Activated T-helper 1 cell treated with anti-CD3 and anti-CD28 coated beads, Interleukin-2, amount 50 U/mL, for 16 hours (primary cell): ENCODE results near the gene MSI1.

ENCODE experiments used
- DNase-seq, 2 donors: peaks; one replicate each; pipeline ENCODE4 v3.0.0-alpha.2; 2020; ENCODE audit warnings: low read depth in 1 of 2, low spot score in 1 of 2

Gene MSI1

GRCh38 chr12:120324841-120325417, 44.0 kb downstream of the MSI1 start:
- no peak for DNase-seq

GRCh38 chr12:120323772-120324171, 45.2 kb downstream of the MSI1 start:
- no peak for DNase-seq

DNA sequence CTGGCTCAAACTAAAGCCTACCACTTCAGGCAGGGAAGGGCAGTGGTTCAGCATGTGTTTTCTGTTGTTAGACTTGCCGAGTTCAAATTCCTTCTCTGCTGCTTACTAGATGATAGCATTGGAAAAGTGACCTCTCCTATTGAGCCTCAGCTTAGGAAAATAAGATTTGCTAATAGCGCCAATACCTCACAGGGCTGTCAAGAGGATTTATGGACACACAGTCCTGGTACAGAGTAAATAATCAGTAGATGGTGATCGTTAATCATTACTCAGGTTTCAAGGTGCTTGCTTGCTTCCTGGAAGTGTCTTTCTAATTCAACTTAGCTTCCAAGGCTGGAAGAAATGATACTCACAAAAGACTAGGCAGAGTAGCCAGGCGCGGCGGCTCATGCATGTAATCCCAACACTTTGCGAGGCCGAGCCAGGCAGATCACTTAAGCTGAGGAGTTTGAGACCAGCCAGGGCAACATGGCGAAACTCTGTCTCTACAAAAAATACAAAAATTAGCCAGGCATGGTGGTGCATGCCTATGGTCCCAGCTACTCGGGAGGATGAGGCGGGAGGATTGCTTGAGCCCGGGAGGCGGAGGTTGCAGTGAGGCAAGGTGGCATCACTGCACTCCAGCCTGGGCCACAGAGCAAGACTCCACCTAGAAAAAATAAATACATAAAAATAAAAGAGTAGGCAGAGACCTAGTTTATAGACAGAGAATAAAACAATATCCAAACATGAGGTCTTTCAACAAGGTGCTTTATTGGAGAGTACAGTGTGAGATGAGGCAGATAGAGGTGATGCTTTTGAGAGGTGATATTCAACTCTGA, 47.4 kb downstream of the MSI1 start:
- DNase-seq = no peak

DNA sequence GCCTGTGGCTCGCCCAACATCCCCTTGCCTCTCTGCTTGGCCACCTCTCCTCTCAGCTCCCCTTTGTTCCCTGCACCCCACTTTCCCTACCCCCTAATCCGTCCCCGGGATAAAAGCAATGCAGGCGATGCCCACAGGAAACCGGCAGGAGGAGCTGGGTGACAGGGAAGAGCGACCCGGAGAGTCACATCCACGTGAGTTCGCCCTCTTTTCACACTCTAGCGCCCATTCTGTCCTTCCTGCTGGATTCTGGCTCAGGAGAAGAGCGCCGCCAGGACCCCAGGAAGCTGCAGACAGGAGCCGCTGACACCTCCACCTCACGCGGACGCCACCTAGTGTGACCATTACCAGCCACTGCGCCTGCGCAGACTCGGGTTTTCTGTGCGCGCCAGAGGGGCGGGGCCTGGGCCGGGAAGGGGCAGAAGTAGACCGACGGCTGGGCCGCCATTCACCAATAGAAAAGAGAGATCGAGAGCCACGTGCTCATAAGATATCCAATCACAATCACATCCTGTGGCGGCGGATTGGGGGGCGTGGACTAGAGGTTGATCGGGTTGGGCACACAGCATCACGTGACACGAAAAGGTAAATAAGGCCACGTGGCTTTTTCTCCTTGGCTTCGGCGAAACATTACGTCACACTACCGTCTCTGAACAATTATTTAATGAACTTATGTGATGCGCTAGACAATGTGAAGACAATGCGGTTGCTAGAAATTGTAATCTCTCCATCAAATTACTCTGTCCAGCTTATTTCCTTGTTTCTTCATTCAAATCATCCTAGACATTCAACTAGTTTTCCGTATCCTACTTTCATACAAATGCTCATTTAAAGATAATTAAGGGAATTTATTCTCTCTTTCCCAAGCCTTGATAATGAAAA, 51.5 kb downstream of the MSI1 start:
- DNase-seq = peak; percentile 99 to 100

- no peak for DNase-seq
Measured at GRCh38 chr12:120316798-120317223, 52.2 kb downstream of the MSI1 start.

DNA sequence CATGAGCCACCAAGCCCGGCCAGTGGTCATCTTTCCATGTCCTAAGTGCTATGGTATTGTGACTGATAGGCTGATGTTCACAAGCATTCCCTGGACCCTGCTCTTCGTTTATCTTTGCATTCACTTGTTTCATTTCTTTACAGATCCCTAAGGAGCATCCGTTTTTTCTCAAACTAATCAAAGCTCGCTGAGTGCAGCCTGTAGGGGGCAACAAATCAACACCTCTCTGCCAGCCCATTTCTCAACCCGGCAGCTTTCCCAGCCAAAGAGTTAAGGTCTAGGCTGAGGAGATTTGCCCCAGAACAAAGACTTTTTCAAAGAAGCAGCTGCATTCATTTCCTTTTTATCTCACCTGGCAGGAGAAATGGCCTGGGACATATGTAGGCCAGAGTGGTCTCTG, 54.7 kb downstream of the MSI1 start:
- no peak for DNase-seq

DNA sequence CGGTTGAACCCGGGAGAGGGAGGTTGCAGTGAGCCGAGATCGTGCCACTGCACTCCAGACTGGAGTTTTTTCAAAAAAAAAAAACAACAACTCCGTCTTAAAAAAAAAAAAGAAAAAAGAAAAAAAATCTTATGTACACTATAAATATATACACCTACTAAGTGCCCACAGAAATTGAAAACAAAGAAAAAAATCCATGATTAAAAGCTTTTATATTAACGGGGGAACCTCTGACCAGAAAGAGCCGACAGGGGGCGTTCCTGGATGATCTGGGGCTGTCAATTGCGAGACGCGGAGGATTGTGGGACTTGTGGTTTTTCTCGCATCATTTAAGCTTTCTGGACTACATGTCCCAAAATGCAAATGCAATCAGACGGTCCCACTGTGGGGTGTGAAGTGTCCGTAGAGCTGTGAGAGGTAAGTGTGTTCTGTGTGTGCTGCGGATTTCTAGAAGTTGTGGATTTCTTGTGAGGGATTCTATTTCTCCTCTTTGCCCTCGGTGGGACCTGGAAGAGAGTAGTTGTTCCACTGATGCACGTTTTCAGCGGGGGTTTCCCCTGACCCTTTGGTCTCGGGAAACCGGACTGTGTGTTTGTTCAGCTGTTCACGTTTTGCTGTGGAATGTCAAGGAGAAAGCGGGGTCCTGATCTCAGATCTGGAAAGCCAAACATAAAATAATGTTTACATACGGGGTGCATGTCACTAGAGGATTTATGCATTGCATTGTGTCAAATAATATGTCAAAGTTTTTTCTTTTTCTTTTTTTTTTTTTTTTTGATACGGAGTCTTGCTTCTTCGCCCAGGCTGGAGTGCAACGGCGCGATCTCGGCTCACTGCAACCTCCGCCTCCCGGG, 66.8 kb downstream of the MSI1 start, which contains the start of gene SIRT4:
SIRT4 (plus strand) TSS at position 360 of the 854 bp plus-strand sequence. CDS start 1,241 bp downstream, outside the sequence.
- DNase-seq = peak; percentile 68 to 76

- peak; percentile 24 to 61 for DNase-seq
Measured at GRCh38 chr12:120292661-120293531, 76.1 kb downstream of the MSI1 start, which contains the start of gene RNU4-1. Gene RNU4-1, minus strand, starts transcription at chr12:120293237.

DNA sequence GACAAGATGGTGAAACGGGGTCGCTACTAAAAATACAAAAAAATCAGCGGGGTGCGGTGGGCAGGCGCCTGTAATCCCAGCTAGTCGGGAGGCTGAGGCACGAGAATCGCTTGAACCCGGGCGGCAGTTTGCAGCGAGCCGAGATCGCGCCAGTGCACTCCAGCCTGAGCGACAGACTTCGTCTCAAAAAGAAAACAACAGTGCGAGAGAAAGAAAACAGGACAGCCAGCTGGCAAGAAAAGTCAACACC, 76.6 kb downstream of the MSI1 start:
- DNase-seq = no peak
